CD1c-positive myeloid dendritic cell (primary cell): Measurements from ENCODE around the gene IGSF3.
"Not testable (repeated sequence)": the region's sequence is repeated elsewhere in the genome, so short reads cannot be mapped to it uniquely, and the experiment has no call there.

ENCODE experiments used
- DNase-seq: peaks from one replicate; pipeline ENCODE4 v3.0.0-alpha.2; 2016; ENCODE audit errors: extremely low spot score

IGSF3 gene

GRCh38 chr1:116631554-116631953 lies 36.0 kb downstream of the IGSF3 start:
- not testable (repeated sequence) for DNase-seq

- DNase-seq = not testable (repeated sequence)
Measured at GRCh38 chr1:116630057-116630456, 37.5 kb downstream of the IGSF3 start.

- DNase-seq = not testable (repeated sequence)
Measured at GRCh38 chr1:116629441-116629840, 38.1 kb downstream of the IGSF3 start.

- no peak for DNase-seq
Measured at GRCh38 chr1:116628448-116628847, 39.1 kb downstream of the IGSF3 start.

GRCh38 chr1:116627357-116627756 lies 40.2 kb downstream of the IGSF3 start:
- DNase-seq = not testable (repeated sequence)

GRCh38 chr1:116626915-116627314 lies 40.6 kb downstream of the IGSF3 start:
- DNase-seq = not testable (repeated sequence)

- not testable (repeated sequence) for DNase-seq
Measured at GRCh38 chr1:116625155-116625554, 42.4 kb downstream of the IGSF3 start.

- DNase-seq = no peak
Measured at GRCh38 chr1:116624040-116624439, 43.5 kb downstream of the IGSF3 start.

- DNase-seq = not testable (repeated sequence)
Measured at GRCh38 chr1:116622496-116622895, 45.0 kb downstream of the IGSF3 start.

- DNase-seq = not testable (repeated sequence)
Measured at GRCh38 chr1:116621756-116622155, 45.8 kb downstream of the IGSF3 start.

- DNase-seq = not testable (repeated sequence)
Measured at GRCh38 chr1:116620392-116620791, 47.1 kb downstream of the IGSF3 start.

- DNase-seq = not testable (repeated sequence)
Measured at GRCh38 chr1:116619106-116619505, 48.4 kb downstream of the IGSF3 start.

GRCh38 chr1:116617808-116618207 lies 49.7 kb downstream of the IGSF3 start:
- DNase-seq = not testable (repeated sequence)

GRCh38 chr1:116613825-116614224 lies 53.7 kb downstream of the IGSF3 start:
- not testable (repeated sequence) for DNase-seq

- not testable (repeated sequence) for DNase-seq
Measured at GRCh38 chr1:116609801-116610371, 57.6 kb downstream of the IGSF3 start.

GRCh38 chr1:116608841-116609240 lies 58.7 kb downstream of the IGSF3 start:
- DNase-seq = not testable (repeated sequence)

- not testable (repeated sequence) for DNase-seq
Measured at GRCh38 chr1:116608151-116608550, 59.4 kb downstream of the IGSF3 start.

- DNase-seq = not testable (repeated sequence)
Measured at GRCh38 chr1:116607463-116607862, 60.1 kb downstream of the IGSF3 start.

GRCh38 chr1:116606067-116606466 lies 61.5 kb downstream of the IGSF3 start:
- peak; percentile 80 for DNase-seq

- no peak for DNase-seq
Measured at GRCh38 chr1:116605315-116605714, 62.2 kb downstream of the IGSF3 start.

- DNase-seq = not testable (repeated sequence)
Measured at GRCh38 chr1:116604408-116604807, 63.1 kb downstream of the IGSF3 start.

GRCh38 chr1:116603646-116604045 lies 63.9 kb downstream of the IGSF3 start:
- not testable (repeated sequence) for DNase-seq

GRCh38 chr1:116599369-116599768 lies 68.2 kb downstream of the IGSF3 start:
- not testable (repeated sequence) for DNase-seq
